HepG2 (cell line): Measurements from ENCODE around the gene TMEM117. TPM values are rescaled to one million over a fixed set of nuclear protein-coding genes. Genes with fewer than 3 reads are reported as not detected.

Experiments
- ARNT2 ChIP-seq: sonication (generic); formaldehyde crosslinking; IDR thresholded peaks from 2 replicates; pipeline ENCODE4 v1.8.0; 2022; ENCODE audit warnings: mild to moderate bottlenecking, low read depth, missing genetic modification reagents, moderate library complexity
- HDAC6 ChIP-seq: fragments of 200-600 bp; sonication (generic); IDR thresholded peaks from 2 replicates; pipeline ENCODE4 v1.7.0; 2017; ENCODE audit warnings: mild to moderate bottlenecking, antibody characterized with exemption, low read length, low read depth
- KLF15 ChIP-seq: sonication (generic); formaldehyde crosslinking; IDR thresholded peaks from 2 replicates; pipeline ENCODE4 v1.8.1; 2023; ENCODE audit warnings: borderline replicate concordance, mild to moderate bottlenecking, inconsistent platforms, missing genetic modification reagents, mixed read lengths
- SNAPC2 ChIP-seq: sonication (generic); formaldehyde crosslinking; IDR thresholded peaks from 2 replicates; pipeline ENCODE4 v1.8.1; 2022; ENCODE audit warnings: mild to moderate bottlenecking, missing genetic modification reagents
- ZFP37 ChIP-seq: sonication (generic); formaldehyde crosslinking; IDR thresholded peaks from 2 replicates; pipeline ENCODE4 v1.4.0; 2020; ENCODE audit warnings: missing genetic modification reagents, borderline replicate concordance
- ZFY ChIP-seq: sonication (generic); formaldehyde crosslinking; IDR thresholded peaks from 2 replicates; pipeline ENCODE4 v1.4.0; 2020; ENCODE audit warnings: missing genetic modification reagents
- ZMYM2 ChIP-seq: sonication (generic); formaldehyde crosslinking; IDR thresholded peaks from 2 replicates; pipeline ENCODE4 v1.8.0; 2022; ENCODE audit warnings: mild to moderate bottlenecking, missing genetic modification reagents
- ZNF207 ChIP-seq: fragments of 450-650 bp; IDR thresholded peaks from 2 replicates; pipeline ENCODE4 v1.6.1; 2016; ENCODE audit warnings: antibody characterized with exemption, borderline replicate concordance
- ZNF263 ChIP-seq: sonication (generic); formaldehyde crosslinking; IDR thresholded peaks from 2 replicates; pipeline ENCODE4 v1.4.0; 2020; ENCODE audit warnings: missing genetic modification reagents
- ZNF33B ChIP-seq: sonication (generic); formaldehyde crosslinking; IDR thresholded peaks from 2 replicates; pipeline ENCODE4 v1.5.1; 2020; ENCODE audit warnings: mild to moderate bottlenecking, missing genetic modification reagents
- ZNF7 ChIP-seq: IDR thresholded peaks from 2 replicates; pipeline ENCODE4 v1.6.1; 2016; ENCODE audit warnings: missing biosample characterization, missing genetic modification reagents
- ZNF775 ChIP-seq: sonication (generic); formaldehyde crosslinking; IDR thresholded peaks from 2 replicates; pipeline ENCODE4 v1.4.0; 2020; ENCODE audit warnings: missing genetic modification reagents, mild to moderate bottlenecking, moderate library complexity, borderline replicate concordance
- ZNF816 ChIP-seq: sonication (generic); formaldehyde crosslinking; IDR thresholded peaks from 2 replicates; pipeline ENCODE4 v1.8.0; 2022; ENCODE audit warnings: missing genetic modification reagents, mild to moderate bottlenecking, borderline replicate concordance
- ZNF841 ChIP-seq: sonication (generic); formaldehyde crosslinking; IDR thresholded peaks from 2 replicates; pipeline ENCODE4 v1.8.1; 2023; ENCODE audit warnings: missing genetic modification reagents, borderline replicate concordance
- ZNF878 ChIP-seq: sonication (generic); formaldehyde crosslinking; IDR thresholded peaks from 2 replicates; pipeline ENCODE4 v1.8.1; 2023; ENCODE audit warnings: mild to moderate bottlenecking, missing genetic modification reagents, moderate library complexity
- polyA plus RNA-seq, 8 experiments: library from polyadenylated mRNA; depleted of rRNA in 3 of 8; stranded (reverse) in 7 of 8; unstranded in 1 of 8; fragments of >200 nt; fragmentation: Illumina TruSeq in 4 of 8; extraction: Trizol in 4 of 8; gene quantifications; 2 replicates each; pipeline versions ENCODE4 v1.2.1 to v1.2.3, GENCODE V29; 2011 to 2016; ENCODE audit warnings: low read depth in 4 of 8, missing spikeins in 1 of 8, mixed read lengths in 1 of 8; ENCODE audit not compliant: insufficient read depth in 1 of 8
- total RNA-seq, 5 experiments: library from RNA; depleted of rRNA; stranded (reverse); fragments of >200 nt; fragmentation: Illumina TruSeq; extraction: Trizol; gene quantifications; 2 replicates each; pipeline ENCODE4 v1.2.3, GENCODE V29; 2016; ENCODE audit warnings: low read depth in 1 of 5
- TF ChIP-seq, protein P1 (sequence below): sonication (generic); formaldehyde crosslinking; IDR thresholded peaks from 2 replicates; pipeline ENCODE4 v1.9.0; 2022; ENCODE audit warnings: missing genetic modification reagents, mild to moderate bottlenecking, borderline replicate concordance
- TF ChIP-seq, protein P2 (sequence below), 2 experiments: sonication (generic) in 1 of 2; formaldehyde crosslinking in 1 of 2; IDR thresholded peaks; 2 replicates each; pipeline versions ENCODE4 v1.4.0 to v1.6.1; 2018 to 2020; ENCODE audit warnings: missing genetic modification reagents in 2 of 2, borderline replicate concordance in 1 of 2, low read depth in 1 of 2, mild to moderate bottlenecking in 1 of 2, missing biosample characterization in 1 of 2
- TF ChIP-seq, protein P3 (sequence below): sonication (generic); formaldehyde crosslinking; IDR thresholded peaks from 2 replicates; pipeline ENCODE4 v1.5.0; 2020; ENCODE audit warnings: missing genetic modification reagents
- TF ChIP-seq, protein P4 (sequence below): fragments of 450-650 bp; IDR thresholded peaks from 2 replicates; pipeline ENCODE4 v1.6.1; 2017
- TF ChIP-seq, protein P5 (sequence below): sonication (generic); IDR thresholded peaks from 2 replicates; pipeline ENCODE4 v1.6.1; 2016; ENCODE audit warnings: low read depth, borderline replicate concordance
- TF ChIP-seq, protein P6 (sequence below): sonication (generic); formaldehyde crosslinking; IDR thresholded peaks from 2 replicates; pipeline ENCODE4 v1.8.0; 2022; ENCODE audit warnings: missing genetic modification reagents, low read depth, mild to moderate bottlenecking, borderline replicate concordance

Gene TMEM117
- total and polyA plus RNA-seq, 2 of the 13 experiments (the other 11 are each of a cell fraction or from before 2014, with no cell fraction given), result 2.8 to 8.5 TPM

DNA sequence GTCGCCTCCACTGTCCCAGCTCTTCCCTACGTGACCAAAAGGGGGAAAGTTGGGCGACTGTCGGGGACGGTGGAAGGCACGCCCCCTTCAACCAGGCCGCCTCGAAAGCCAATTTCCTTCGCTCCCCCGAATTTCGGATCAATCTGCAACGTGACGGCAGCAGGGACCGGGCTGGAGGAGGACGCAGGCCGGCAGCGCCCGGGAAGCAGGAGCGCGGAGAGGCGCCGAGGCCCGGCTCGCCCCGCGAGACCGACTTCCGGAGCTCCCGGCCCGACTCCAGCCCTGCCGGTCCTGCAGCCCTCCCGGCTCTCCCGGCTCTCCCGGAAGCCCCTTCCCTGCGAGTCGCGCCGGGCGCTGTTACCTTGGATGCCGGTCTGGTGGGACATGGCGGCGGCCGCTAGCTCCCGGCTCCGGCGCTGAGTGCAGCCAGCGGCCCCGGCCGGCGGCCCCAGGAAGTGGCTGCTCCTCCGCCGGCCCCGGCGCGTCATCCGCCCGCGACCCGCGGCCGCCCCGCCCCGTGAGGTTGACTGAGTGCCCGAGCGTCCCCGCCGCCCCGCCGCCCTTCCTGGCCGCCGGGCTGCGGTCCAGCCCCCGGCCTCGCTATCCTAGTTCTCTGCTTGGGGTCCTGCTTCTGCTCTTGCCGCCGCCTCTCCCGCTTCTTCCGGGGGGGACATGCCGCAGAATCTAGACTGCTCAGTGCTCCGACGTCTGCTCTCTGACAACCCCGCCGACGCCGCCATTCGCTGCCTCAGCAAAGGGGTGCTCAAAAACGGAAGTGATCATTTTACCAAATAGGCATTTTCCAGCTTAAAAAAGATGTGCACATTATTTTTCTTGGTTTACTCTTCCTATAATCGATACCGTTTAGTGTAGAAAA is 29.8 kb upstream of the TMEM117 start, which contains the start of gene TWF1 (continued):
- TF ChIP-seq, protein P1, sequence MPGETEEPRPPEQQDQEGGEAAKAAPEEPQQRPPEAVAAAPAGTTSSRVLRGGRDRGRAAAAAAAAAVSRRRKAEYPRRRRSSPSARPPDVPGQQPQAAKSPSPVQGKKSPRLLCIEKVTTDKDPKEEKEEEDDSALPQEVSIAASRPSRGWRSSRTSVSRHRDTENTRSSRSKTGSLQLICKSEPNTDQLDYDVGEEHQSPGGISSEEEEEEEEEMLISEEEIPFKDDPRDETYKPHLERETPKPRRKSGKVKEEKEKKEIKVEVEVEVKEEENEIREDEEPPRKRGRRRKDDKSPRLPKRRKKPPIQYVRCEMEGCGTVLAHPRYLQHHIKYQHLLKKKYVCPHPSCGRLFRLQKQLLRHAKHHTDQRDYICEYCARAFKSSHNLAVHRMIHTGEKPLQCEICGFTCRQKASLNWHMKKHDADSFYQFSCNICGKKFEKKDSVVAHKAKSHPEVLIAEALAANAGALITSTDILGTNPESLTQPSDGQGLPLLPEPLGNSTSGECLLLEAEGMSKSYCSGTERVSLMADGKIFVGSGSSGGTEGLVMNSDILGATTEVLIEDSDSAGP, result peak; percentile 82; the same call in 1 of the 2 replicates
- TF ChIP-seq KLF15 (CRISPR knock-in tag) (no peak), ZNF816 (no peak), HDAC6 (no peak), ARNT2 (CRISPR knock-in tag) (no peak), ZNF878 (CRISPR knock-in tag) (no peak), SNAPC2 (CRISPR knock-in tag) (no peak), ZMYM2 (CRISPR knock-in tag) (no peak), ZNF207 (no peak), ZNF841 (no peak), ZNF775 (CRISPR knock-in tag) (no peak), ZFP37 (CRISPR knock-in tag) (no peak), ZFY (CRISPR knock-in tag) (peak; percentile 96), ZNF7 (CRISPR knock-in tag) (no peak), ZNF263 (0 out of 2 replicates have a peak, but pooled peaks have one; percentile 10), ZNF33B (CRISPR knock-in tag) (no peak)
- TF ChIP-seq, protein P2, sequence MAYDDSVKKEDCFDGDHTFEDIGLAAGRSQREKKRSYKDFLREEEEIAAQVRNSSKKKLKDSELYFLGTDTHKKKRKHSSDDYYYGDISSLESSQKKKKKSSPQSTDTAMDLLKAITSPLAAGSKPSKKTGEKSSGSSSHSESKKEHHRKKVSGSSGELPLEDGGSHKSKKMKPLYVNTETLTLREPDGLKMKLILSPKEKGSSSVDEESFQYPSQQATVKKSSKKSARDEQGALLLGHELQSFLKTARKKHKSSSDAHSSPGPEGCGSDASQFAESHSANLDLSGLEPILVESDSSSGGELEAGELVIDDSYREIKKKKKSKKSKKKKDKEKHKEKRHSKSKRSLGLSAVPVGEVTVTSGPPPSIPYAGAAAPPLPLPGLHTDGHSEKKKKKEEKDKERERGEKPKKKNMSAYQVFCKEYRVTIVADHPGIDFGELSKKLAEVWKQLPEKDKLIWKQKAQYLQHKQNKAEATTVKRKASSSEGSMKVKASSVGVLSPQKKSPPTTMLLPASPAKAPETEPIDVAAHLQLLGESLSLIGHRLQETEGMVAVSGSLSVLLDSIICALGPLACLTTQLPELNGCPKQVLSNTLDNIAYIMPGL (CRISPR knock-in tag; IDR thresholded peaks at IDR 0.05; ENCODE audit: borderline replicate concordance in 1 of 2, low read depth in 1 of 2), result peak in 1 of 2 experiments; percentile 86; a peak in 2 of 4 replicates
- TF ChIP-seq, protein P3, sequence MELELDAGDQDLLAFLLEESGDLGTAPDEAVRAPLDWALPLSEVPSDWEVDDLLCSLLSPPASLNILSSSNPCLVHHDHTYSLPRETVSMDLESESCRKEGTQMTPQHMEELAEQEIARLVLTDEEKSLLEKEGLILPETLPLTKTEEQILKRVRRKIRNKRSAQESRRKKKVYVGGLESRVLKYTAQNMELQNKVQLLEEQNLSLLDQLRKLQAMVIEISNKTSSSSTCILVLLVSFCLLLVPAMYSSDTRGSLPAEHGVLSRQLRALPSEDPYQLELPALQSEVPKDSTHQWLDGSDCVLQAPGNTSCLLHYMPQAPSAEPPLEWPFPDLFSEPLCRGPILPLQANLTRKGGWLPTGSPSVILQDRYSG (CRISPR knock-in tag), result 0 out of 2 replicates have a peak, but pooled peaks have one; percentile 42
- TF ChIP-seq, protein P4, sequence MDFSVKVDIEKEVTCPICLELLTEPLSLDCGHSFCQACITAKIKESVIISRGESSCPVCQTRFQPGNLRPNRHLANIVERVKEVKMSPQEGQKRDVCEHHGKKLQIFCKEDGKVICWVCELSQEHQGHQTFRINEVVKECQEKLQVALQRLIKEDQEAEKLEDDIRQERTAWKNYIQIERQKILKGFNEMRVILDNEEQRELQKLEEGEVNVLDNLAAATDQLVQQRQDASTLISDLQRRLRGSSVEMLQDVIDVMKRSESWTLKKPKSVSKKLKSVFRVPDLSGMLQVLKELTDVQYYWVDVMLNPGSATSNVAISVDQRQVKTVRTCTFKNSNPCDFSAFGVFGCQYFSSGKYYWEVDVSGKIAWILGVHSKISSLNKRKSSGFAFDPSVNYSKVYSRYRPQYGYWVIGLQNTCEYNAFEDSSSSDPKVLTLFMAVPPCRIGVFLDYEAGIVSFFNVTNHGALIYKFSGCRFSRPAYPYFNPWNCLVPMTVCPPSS, result no peak
- TF ChIP-seq, protein P5, sequence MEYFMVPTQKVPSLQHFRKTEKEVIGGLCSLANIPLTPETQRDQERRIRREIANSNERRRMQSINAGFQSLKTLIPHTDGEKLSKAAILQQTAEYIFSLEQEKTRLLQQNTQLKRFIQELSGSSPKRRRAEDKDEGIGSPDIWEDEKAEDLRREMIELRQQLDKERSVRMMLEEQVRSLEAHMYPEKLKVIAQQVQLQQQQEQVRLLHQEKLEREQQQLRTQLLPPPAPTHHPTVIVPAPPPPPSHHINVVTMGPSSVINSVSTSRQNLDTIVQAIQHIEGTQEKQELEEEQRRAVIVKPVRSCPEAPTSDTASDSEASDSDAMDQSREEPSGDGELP, result no peak
- TF ChIP-seq, protein P6, sequence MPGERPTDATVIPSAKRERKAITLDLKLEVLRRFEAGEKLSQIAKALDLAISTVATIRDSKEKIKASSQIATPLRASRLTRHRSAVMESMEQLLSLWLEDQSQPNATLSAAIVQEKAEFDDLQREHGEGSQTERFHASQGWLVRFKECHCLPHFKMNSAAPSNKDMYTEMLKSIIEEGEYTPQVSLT (CRISPR knock-in tag), result 0 out of 2 replicates have a peak, but pooled peaks have one; percentile 36
